ENCODE measurements around the gene GYG2. TPM values are rescaled to one million over a fixed set of nuclear protein-coding genes. Genes with fewer than 3 reads are reported as not detected.

The GYG2 gene
- total and polyA plus RNA-seq, 2 experiments from 2014 or later: 17.6 to 63.8 TPM

GRCh38 chrX:2824886-2825285 is 3.8 kb upstream of the GYG2 start:
- no peak overlapping the region for H3K4me3 Mint-ChIP-seq

More at GRCh38 chrX:2824886-2825285, 3.8 kb upstream of the GYG2 start:
- Histone ChIP-seq H3K4me1 (ENCODE audit: insufficient read depth) (no peaks in the 10 kb centered on the region; the same call in 1 of the 2 replicates), H3K4me2 (no peak overlapping the region), H3K27me3 (ENCODE audit: insufficient read depth) (no peaks in the 10 kb centered on the region), H3K27ac (ENCODE audit: low read depth) (no peak overlapping the region), H4K20me1 (replicated peaks; ENCODE audit: insufficient read depth) (no peaks in the 10 kb centered on the region), H3F3A (replicated peaks; ENCODE audit: low read depth) (no peaks in the 10 kb centered on the region), H2AFZ (no peak overlapping the region), H3K4me3 (no peak overlapping the region), H3K79me2 (replicated peaks; ENCODE audit: insufficient read depth) (no peaks in the 10 kb centered on the region), H3K9me2 (ENCODE audit: insufficient read depth) (no peaks in the 10 kb centered on the region), H3K36me3 (ENCODE audit: insufficient read depth) (no peaks in the 10 kb centered on the region)
- ATAC-seq (no peak), DNase-seq (ENCODE audit: low spot score) (no peak)
- TF ChIP-seq ETS1 (IDR thresholded peaks at IDR 0.05) (no peak), CREB1 (CRISPR knock-in tag; IDR thresholded peaks at IDR 0.05; ENCODE audit: low read depth) (no peak), ZNF462 (CRISPR knock-in tag; IDR thresholded peaks at IDR 0.05) (no peak), EZH2 (IDR thresholded peaks at IDR 0.05; ENCODE audit: low read depth, unreplicated experiment) (no peak), REST (IDR thresholded peaks at IDR 0.05; ENCODE audit: unreplicated experiment) (no peak), STAT1 (IDR thresholded peaks at IDR 0.05; ENCODE audit: unreplicated experiment) (no peak), CTCF (conservative IDR thresholded peaks at IDR 0.05; ENCODE audit: low read depth in 2 of 2) (no peak), ZNF114 (CRISPR knock-in tag; IDR thresholded peaks at IDR 0.05) (no peak), EZH2phosphoT487 (IDR thresholded peaks at IDR 0.05; ENCODE audit: unreplicated experiment) (no peak), POLR2AphosphoS5 (IDR thresholded peaks at IDR 0.05; ENCODE audit: low read depth) (no peak), NANOG (IDR thresholded peaks at IDR 0.05; ENCODE audit: borderline replicate concordance) (no peak), JUNB (IDR thresholded peaks at IDR 0.05; ENCODE audit: unreplicated experiment) (no peak), ZNF331 (CRISPR knock-in tag; IDR thresholded peaks at IDR 0.05; ENCODE audit: low read depth) (no peak)
- H3K9me3 Mint-ChIP-seq: no peaks in the 10 kb centered on the region
- no peak overlapping the region for H3K27ac Mint-ChIP-seq
- no peaks in the 10 kb centered on the region for H3K27me3 Mint-ChIP-seq (ENCODE audit: insufficient read depth, low read depth, poor library complexity)
- no peaks in the 10 kb centered on the region for H3K36me3 Mint-ChIP-seq (ENCODE audit: low read depth)
- peaks cover 5% of the 10 kb centered on the region; the same call in 1 of the 3 replicates for H3K4me1 Mint-ChIP-seq
